Measurements from ENCODE around the gene APBB1. TPM values are rescaled to one million over a fixed set of nuclear protein-coding genes. Genes with fewer than 3 reads are reported as not detected.

The APBB1 gene
- total and polyA plus RNA-seq, 9 of the 15 experiments (the other 6 are each of a cell fraction or from before 2014, with no cell fraction given) = 0.04 to 0.73 (median 0.40) TPM

DNA sequence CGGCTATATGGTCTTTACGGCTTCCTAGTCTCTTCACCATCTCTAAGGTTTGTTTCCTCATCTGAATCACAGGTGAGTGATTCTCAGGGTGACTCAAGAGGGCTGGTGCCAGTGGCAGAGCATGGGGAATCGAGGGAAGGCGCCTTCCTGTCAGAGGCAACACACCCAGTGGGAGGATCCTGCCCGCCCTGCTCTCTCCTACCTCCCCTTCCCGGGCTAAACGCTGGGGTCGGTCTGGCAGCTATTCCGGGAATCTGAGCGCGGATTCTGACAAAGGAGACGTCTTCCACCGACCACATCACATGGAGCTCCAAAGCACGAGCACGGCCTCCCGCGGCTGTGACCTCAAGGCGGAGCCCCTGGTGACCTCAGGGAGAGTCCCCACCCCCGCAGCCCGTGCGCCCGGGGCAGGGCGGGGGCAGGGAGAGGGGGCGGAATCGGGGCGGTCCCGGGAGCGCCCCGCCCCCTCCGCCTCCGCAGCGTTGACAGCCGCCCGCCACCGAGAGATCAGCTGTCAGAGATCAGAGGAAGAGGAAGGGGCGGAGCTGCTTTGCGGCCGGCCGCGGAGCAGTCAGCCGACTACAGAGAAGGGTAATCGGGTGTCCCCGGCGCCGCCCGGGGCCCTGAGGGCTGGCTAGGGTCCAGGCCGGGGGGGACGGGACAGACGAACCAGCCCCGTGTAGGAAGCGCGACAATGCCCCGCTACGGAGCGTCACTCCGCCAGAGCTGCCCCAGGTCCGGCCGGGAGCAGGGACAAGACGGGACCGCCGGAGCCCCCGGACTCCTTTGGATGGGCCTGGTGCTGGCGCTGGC lies 28.8 kb downstream of the APBB1 start, which contains the start of gene SMPD1 (continued):
- TF ChIP-seq, protein P1, sequence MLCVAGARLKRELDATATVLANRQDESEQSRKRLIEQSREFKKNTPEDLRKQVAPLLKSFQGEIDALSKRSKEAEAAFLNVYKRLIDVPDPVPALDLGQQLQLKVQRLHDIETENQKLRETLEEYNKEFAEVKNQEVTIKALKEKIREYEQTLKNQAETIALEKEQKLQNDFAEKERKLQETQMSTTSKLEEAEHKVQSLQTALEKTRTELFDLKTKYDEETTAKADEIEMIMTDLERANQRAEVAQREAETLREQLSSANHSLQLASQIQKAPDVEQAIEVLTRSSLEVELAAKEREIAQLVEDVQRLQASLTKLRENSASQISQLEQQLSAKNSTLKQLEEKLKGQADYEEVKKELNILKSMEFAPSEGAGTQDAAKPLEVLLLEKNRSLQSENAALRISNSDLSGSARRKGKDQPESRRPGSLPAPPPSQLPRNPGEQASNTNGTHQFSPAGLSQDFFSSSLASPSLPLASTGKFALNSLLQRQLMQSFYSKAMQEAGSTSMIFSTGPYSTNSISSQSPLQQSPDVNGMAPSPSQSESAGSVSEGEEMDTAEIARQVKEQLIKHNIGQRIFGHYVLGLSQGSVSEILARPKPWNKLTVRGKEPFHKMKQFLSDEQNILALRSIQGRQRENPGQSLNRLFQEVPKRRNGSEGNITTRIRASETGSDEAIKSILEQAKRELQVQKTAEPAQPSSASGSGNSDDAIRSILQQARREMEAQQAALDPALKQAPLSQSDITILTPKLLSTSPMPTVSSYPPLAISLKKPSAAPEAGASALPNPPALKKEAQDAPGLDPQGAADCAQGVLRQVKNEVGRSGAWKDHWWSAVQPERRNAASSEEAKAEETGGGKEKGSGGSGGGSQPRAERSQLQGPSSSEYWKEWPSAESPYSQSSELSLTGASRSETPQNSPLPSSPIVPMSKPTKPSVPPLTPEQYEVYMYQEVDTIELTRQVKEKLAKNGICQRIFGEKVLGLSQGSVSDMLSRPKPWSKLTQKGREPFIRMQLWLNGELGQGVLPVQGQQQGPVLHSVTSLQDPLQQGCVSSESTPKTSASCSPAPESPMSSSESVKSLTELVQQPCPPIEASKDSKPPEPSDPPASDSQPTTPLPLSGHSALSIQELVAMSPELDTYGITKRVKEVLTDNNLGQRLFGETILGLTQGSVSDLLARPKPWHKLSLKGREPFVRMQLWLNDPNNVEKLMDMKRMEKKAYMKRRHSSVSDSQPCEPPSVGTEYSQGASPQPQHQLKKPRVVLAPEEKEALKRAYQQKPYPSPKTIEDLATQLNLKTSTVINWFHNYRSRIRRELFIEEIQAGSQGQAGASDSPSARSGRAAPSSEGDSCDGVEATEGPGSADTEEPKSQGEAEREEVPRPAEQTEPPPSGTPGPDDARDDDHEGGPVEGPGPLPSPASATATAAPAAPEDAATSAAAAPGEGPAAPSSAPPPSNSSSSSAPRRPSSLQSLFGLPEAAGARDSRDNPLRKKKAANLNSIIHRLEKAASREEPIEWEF (CRISPR knock-in tag; IDR thresholded peaks at IDR 0.05) = no peak
- no peak for TF ChIP-seq SIX5 (IDR thresholded peaks at IDR 0.05; ENCODE audit: borderline replicate concordance in 1 of 2, insufficient read depth in 1 of 2, low read depth in 1 of 2, low read length in 2 of 2)
- no peak for TF ChIP-seq ZNF436 (CRISPR knock-in tag; IDR thresholded peaks at IDR 0.05)
- TF ChIP-seq ZNF23 (CRISPR knock-in tag; IDR thresholded peaks at IDR 0.05) = no peak
- no peak for TF ChIP-seq KDM5B (IDR thresholded peaks at IDR 0.05; ENCODE audit: insufficient replicate concordance, low read depth, low read length)
- TF ChIP-seq SMAD4 (CRISPR knock-in tag; conservative IDR thresholded peaks at IDR 0.05) = peak; percentile 53; the same call in 1 of the 2 replicates
- 0 out of 2 replicates have a peak, but pooled peaks have one; percentile 46 for TF ChIP-seq ZNF232 (CRISPR knock-in tag; IDR thresholded peaks at IDR 0.05)
- no peak for TF ChIP-seq CHCHD3 (CRISPR knock-in tag; IDR thresholded peaks at IDR 0.05)
- TF ChIP-seq RBBP5 (IDR thresholded peaks at IDR 0.05; ENCODE audit: borderline replicate concordance, insufficient read depth, low read length, poor library complexity, severe bottlenecking) = no peak
- TF ChIP-seq, protein P2, sequence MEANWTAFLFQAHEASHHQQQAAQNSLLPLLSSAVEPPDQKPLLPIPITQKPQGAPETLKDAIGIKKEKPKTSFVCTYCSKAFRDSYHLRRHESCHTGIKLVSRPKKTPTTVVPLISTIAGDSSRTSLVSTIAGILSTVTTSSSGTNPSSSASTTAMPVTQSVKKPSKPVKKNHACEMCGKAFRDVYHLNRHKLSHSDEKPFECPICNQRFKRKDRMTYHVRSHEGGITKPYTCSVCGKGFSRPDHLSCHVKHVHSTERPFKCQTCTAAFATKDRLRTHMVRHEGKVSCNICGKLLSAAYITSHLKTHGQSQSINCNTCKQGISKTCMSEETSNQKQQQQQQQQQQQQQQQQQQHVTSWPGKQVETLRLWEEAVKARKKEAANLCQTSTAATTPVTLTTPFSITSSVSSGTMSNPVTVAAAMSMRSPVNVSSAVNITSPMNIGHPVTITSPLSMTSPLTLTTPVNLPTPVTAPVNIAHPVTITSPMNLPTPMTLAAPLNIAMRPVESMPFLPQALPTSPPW (CRISPR knock-in tag; IDR thresholded peaks at IDR 0.05) = peak; percentile 96
- no peak for TF ChIP-seq ZNF785 (CRISPR knock-in tag; IDR thresholded peaks at IDR 0.05)
- no peak for TF ChIP-seq XRCC5 (IDR thresholded peaks at IDR 0.05; ENCODE audit: low read depth, low read length)
- TF ChIP-seq ELF2 (CRISPR knock-in tag; IDR thresholded peaks at IDR 0.05) = no peak
- TF ChIP-seq ZBTB7A (IDR thresholded peaks at IDR 0.05; ENCODE audit: borderline replicate concordance, control insufficient read depth, low read depth, low read length) = peak; percentile 73
- TF ChIP-seq NR1H2 (CRISPR knock-in tag; IDR thresholded peaks at IDR 0.05) = no peak
- no peak for TF ChIP-seq HNRNPUL1 (IDR thresholded peaks at IDR 0.05; ENCODE audit: low read length)
- TF ChIP-seq ZNF175 (CRISPR knock-in tag; IDR thresholded peaks at IDR 0.05; ENCODE audit: low read depth) = no peak
- TF ChIP-seq, protein P3, sequence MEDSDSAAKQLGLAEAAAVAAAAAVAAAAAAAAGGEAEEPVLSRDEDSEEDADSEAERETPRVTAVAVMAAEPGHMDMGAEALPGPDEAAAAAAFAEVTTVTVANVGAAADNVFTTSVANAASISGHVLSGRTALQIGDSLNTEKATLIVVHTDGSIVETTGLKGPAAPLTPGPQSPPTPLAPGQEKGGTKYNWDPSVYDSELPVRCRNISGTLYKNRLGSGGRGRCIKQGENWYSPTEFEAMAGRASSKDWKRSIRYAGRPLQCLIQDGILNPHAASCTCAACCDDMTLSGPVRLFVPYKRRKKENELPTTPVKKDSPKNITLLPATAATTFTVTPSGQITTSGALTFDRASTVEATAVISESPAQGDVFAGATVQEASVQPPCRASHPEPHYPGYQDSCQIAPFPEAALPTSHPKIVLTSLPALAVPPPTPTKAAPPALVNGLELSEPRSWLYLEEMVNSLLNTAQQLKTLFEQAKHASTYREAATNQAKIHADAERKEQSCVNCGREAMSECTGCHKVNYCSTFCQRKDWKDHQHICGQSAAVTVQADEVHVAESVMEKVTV (CRISPR knock-in tag; IDR thresholded peaks at IDR 0.05) = 0 out of 2 replicates have a peak, but pooled peaks have one; percentile 33
- TF ChIP-seq ZNF764 (CRISPR knock-in tag; IDR thresholded peaks at IDR 0.05; ENCODE audit: low read depth) = no peak

Data from K562 (cell line).